WTC11 (cell line): ENCODE results near the gene GLA. TPM values are rescaled to one million over a fixed set of nuclear protein-coding genes. Genes with fewer than 3 reads are reported as not detected.

Experiments
- CBFB ChIP-seq: sonication (generic); formaldehyde crosslinking; IDR thresholded peaks from 2 replicates; pipeline ENCODE4 v1.8.1; 2022; ENCODE audit warnings: mild to moderate bottlenecking, low read depth, missing genetic modification reagents
- ELF4 ChIP-seq: sonication (generic); formaldehyde crosslinking; IDR thresholded peaks from 2 replicates; pipeline ENCODE4 v1.8.1; 2022; ENCODE audit warnings: low read depth, mild to moderate bottlenecking, moderate library complexity, missing genetic modification reagents
- EMX1 ChIP-seq: fragments of 250-450 bp; sonication (Bioruptor Pico); IDR thresholded peaks from 2 replicates; pipeline ENCODE4 v1.8.0; 2021; ENCODE audit warnings: mild to moderate bottlenecking
- GRHL2 ChIP-seq: fragments of 250-450 bp; sonication (Bioruptor Pico); IDR thresholded peaks from 2 replicates; pipeline ENCODE4 v1.8.0; 2022; ENCODE audit warnings: mild to moderate bottlenecking, moderate library complexity; ENCODE audit not compliant: insufficient replicate concordance, severe bottlenecking
- HMGA2 ChIP-seq: fragments of 250-450 bp; sonication (Bioruptor Pico); IDR thresholded peaks from 2 replicates; pipeline ENCODE4 v1.4.0; 2021; ENCODE audit warnings: mild to moderate bottlenecking, moderate library complexity
- IRF2 ChIP-seq: sonication (generic); formaldehyde crosslinking; IDR thresholded peaks from 2 replicates; pipeline ENCODE4 v1.8.0; 2022; ENCODE audit warnings: low read depth, missing genetic modification reagents, borderline replicate concordance
- JAZF1 ChIP-seq: fragments of 250-450 bp; sonication (Bioruptor Pico); IDR thresholded peaks from 2 replicates; pipeline ENCODE4 v1.9.0; 2021; ENCODE audit warnings: moderate library complexity, mild to moderate bottlenecking, inconsistent platforms
- KAT7 ChIP-seq: sonication (generic); formaldehyde crosslinking; IDR thresholded peaks from 2 replicates; pipeline ENCODE4 v1.8.1; 2023; ENCODE audit warnings: missing genetic modification reagents, mild to moderate bottlenecking, borderline replicate concordance
- MXD4 ChIP-seq: fragments of 250-450 bp; sonication (Bioruptor Pico); IDR thresholded peaks from 2 replicates; pipeline ENCODE4 v1.8.0; 2021; ENCODE audit warnings: mild to moderate bottlenecking, moderate library complexity, borderline replicate concordance
- NR1H2 ChIP-seq: sonication (generic); formaldehyde crosslinking; IDR thresholded peaks from 2 replicates; pipeline ENCODE4 v1.9.0; 2021; ENCODE audit warnings: mild to moderate bottlenecking, moderate library complexity, missing genetic modification reagents
- NR3C1 ChIP-seq: sonication (generic); formaldehyde crosslinking; conservative IDR thresholded peaks from 2 replicates; pipeline ENCODE4 v1.8.1; 2023; ENCODE audit warnings: low read depth, mild to moderate bottlenecking, missing genetic modification reagents
- OVOL2 ChIP-seq: fragments of 250-450 bp; sonication (Bioruptor Pico); IDR thresholded peaks from 2 replicates; pipeline ENCODE4 v1.9.0; 2021; ENCODE audit warnings: mild to moderate bottlenecking, borderline replicate concordance
- PRRX2 ChIP-seq: fragments of 250-450 bp; sonication (Bioruptor Pico); IDR thresholded peaks from 2 replicates; pipeline ENCODE4 v1.8.0; 2021; ENCODE audit warnings: mild to moderate bottlenecking
- SMAD3 ChIP-seq: sonication (generic); formaldehyde crosslinking; IDR thresholded peaks from 2 replicates; pipeline ENCODE4 v1.8.0; 2022; ENCODE audit warnings: missing genetic modification reagents, mild to moderate bottlenecking, borderline replicate concordance
- SOX15 ChIP-seq: fragments of 250-450 bp; sonication (Bioruptor Pico); IDR thresholded peaks from 2 replicates; pipeline ENCODE4 v1.9.0; 2021; ENCODE audit warnings: mild to moderate bottlenecking
- ZBTB21 ChIP-seq: sonication (generic); formaldehyde crosslinking; IDR thresholded peaks from 2 replicates; pipeline ENCODE4 v1.8.1; 2023; ENCODE audit warnings: mild to moderate bottlenecking, missing genetic modification reagents, borderline replicate concordance
- ZNF121 ChIP-seq: sonication (generic); formaldehyde crosslinking; IDR thresholded peaks from 2 replicates; pipeline ENCODE4 v1.8.0; 2023; ENCODE audit warnings: missing genetic modification reagents
- ZNF263 ChIP-seq: sonication (generic); formaldehyde crosslinking; IDR thresholded peaks from 2 replicates; pipeline ENCODE4 v1.8.1; 2022; ENCODE audit warnings: low read depth, mild to moderate bottlenecking, moderate library complexity, missing genetic modification reagents
- ZNF396 ChIP-seq: fragments of 250-450 bp; sonication (Bioruptor Pico); IDR thresholded peaks from 2 replicates; pipeline ENCODE4 v1.8.0; 2021; ENCODE audit warnings: mild to moderate bottlenecking, moderate library complexity, borderline replicate concordance
- total RNA-seq: library from RNA; stranded (reverse); gene quantifications from 3 replicates; pipeline ENCODE4 v1.2.3, GENCODE V29; 2021
- TF ChIP-seq, protein P1 (sequence below): sonication (generic); formaldehyde crosslinking; IDR thresholded peaks from 2 replicates; pipeline ENCODE4 v1.8.0; 2022; ENCODE audit warnings: mild to moderate bottlenecking, missing genetic modification reagents
- TF ChIP-seq, protein P2 (sequence below): fragments of 250-450 bp; sonication (Bioruptor Pico); IDR thresholded peaks from 2 replicates; pipeline ENCODE4 v2.1.2; 2022; ENCODE audit warnings: mild to moderate bottlenecking, moderate library complexity
- TF ChIP-seq, protein P3 (sequence below): sonication (generic); formaldehyde crosslinking; conservative IDR thresholded peaks from 2 replicates; pipeline ENCODE4 v1.8.1; 2023; ENCODE audit warnings: mild to moderate bottlenecking, low read depth, missing genetic modification reagents, moderate library complexity
- TF ChIP-seq, protein P4 (sequence below): sonication (generic); formaldehyde crosslinking; IDR thresholded peaks from 2 replicates; pipeline ENCODE4 v1.8.1; 2023; ENCODE audit warnings: mild to moderate bottlenecking, missing genetic modification reagents
- TF ChIP-seq, protein P5 (sequence below): sonication (generic); formaldehyde crosslinking; IDR thresholded peaks from 2 replicates; pipeline ENCODE4 v1.8.1; 2023; ENCODE audit warnings: mild to moderate bottlenecking, missing genetic modification reagents, moderate library complexity
- TF ChIP-seq, protein P6 (sequence below): sonication (generic); formaldehyde crosslinking; IDR thresholded peaks from 2 replicates; pipeline ENCODE4 v1.8.1; 2023; ENCODE audit warnings: mild to moderate bottlenecking, missing genetic modification reagents, moderate library complexity
- TF ChIP-seq, protein P7 (sequence below): sonication (generic); formaldehyde crosslinking; IDR thresholded peaks from 2 replicates; pipeline ENCODE4 v1.8.0; 2023; ENCODE audit warnings: missing genetic modification reagents
- TF ChIP-seq, protein P8 (sequence below): sonication (generic); formaldehyde crosslinking; IDR thresholded peaks from 2 replicates; pipeline ENCODE4 v1.8.1; 2022; ENCODE audit warnings: low read depth, mild to moderate bottlenecking, moderate library complexity, missing genetic modification reagents, borderline replicate concordance
- TF ChIP-seq, protein P9 (sequence below): fragments of 250-450 bp; sonication (Bioruptor Pico); conservative IDR thresholded peaks from 2 replicates; pipeline ENCODE4 v1.9.0; 2021; ENCODE audit warnings: mild to moderate bottlenecking

Gene GLA
- total RNA-seq, 1 experiment from 2014 or later = 44.9 TPM

DNA sequence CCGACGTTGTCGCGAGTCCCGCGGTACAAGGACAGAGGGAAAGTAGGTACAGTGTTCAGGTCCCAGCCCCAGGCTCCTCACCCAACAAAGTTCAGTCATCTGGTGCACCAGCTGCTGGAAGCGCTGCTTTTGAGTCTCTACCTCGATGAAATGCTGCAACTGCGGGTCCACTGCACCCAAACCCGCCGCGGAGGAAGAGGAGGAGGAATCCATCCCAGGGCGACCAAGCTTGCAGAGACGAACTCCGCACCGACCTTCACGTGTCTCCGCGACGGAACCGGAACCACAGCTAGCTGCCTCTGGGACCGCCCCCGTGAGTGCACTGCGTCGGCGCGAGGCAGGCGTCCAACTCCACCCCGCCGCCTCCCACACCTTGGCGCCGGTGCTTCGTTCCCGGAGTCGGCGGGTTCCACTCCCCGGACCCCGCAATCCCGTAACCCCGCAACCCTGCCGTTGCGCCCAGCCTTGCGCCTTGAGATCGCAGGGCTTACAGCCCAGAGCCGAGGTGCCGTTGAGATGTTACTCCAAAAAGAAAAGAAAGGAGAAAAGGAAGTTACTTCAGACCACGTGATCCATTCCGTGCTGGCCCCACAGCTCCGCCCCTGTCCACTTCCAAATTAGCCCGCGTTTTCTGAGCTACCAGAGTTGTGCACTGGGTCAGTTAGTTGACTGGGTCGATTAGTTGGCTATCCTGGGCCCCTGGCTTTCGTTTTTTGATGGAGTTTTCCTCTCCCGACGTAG lies 59.1 kb downstream of the GLA start, which contains the start of gene TIMM8A (continued):
- no peak for TF ChIP-seq IRF2 (CRISPR knock-in tag)
- TF ChIP-seq, protein P1, sequence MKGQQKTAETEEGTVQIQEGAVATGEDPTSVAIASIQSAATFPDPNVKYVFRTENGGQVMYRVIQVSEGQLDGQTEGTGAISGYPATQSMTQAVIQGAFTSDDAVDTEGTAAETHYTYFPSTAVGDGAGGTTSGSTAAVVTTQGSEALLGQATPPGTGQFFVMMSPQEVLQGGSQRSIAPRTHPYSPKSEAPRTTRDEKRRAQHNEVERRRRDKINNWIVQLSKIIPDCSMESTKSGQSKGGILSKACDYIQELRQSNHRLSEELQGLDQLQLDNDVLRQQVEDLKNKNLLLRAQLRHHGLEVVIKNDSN (CRISPR knock-in tag) = peak; percentile 87
- TF ChIP-seq, protein P2, sequence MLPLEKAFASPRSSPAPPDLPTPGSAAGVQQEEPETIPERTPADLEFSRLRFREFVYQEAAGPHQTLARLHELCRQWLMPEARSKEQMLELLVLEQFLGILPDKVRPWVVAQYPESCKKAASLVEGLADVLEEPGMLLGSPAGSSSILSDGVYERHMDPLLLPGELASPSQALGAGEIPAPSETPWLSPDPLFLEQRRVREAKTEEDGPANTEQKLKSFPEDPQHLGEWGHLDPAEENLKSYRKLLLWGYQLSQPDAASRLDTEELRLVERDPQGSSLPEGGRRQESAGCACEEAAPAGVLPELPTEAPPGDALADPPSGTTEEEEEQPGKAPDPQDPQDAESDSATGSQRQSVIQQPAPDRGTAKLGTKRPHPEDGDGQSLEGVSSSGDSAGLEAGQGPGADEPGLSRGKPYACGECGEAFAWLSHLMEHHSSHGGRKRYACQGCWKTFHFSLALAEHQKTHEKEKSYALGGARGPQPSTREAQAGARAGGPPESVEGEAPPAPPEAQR (CRISPR knock-in tag) = no peak
- TF ChIP-seq PRRX2 (CRISPR knock-in tag) = no peak
- no peak for TF ChIP-seq GRHL2 (CRISPR knock-in tag)
- no peak for TF ChIP-seq KAT7 (CRISPR knock-in tag)
- no peak for TF ChIP-seq CBFB
- TF ChIP-seq JAZF1 (CRISPR knock-in tag) = no peak
- no peak for TF ChIP-seq ZNF121 (CRISPR knock-in tag)
- TF ChIP-seq, protein P3, sequence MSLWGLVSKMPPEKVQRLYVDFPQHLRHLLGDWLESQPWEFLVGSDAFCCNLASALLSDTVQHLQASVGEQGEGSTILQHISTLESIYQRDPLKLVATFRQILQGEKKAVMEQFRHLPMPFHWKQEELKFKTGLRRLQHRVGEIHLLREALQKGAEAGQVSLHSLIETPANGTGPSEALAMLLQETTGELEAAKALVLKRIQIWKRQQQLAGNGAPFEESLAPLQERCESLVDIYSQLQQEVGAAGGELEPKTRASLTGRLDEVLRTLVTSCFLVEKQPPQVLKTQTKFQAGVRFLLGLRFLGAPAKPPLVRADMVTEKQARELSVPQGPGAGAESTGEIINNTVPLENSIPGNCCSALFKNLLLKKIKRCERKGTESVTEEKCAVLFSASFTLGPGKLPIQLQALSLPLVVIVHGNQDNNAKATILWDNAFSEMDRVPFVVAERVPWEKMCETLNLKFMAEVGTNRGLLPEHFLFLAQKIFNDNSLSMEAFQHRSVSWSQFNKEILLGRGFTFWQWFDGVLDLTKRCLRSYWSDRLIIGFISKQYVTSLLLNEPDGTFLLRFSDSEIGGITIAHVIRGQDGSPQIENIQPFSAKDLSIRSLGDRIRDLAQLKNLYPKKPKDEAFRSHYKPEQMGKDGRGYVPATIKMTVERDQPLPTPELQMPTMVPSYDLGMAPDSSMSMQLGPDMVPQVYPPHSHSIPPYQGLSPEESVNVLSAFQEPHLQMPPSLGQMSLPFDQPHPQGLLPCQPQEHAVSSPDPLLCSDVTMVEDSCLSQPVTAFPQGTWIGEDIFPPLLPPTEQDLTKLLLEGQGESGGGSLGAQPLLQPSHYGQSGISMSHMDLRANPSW = no peak
- no peak for TF ChIP-seq NR3C1 (CRISPR knock-in tag)
- TF ChIP-seq, protein P4, sequence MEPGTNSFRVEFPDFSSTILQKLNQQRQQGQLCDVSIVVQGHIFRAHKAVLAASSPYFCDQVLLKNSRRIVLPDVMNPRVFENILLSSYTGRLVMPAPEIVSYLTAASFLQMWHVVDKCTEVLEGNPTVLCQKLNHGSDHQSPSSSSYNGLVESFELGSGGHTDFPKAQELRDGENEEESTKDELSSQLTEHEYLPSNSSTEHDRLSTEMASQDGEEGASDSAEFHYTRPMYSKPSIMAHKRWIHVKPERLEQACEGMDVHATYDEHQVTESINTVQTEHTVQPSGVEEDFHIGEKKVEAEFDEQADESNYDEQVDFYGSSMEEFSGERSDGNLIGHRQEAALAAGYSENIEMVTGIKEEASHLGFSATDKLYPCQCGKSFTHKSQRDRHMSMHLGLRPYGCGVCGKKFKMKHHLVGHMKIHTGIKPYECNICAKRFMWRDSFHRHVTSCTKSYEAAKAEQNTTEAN (CRISPR knock-in tag) = no peak
- TF ChIP-seq HMGA2 (CRISPR knock-in tag) = no peak
- no peak for TF ChIP-seq SMAD3
- TF ChIP-seq, protein P5, sequence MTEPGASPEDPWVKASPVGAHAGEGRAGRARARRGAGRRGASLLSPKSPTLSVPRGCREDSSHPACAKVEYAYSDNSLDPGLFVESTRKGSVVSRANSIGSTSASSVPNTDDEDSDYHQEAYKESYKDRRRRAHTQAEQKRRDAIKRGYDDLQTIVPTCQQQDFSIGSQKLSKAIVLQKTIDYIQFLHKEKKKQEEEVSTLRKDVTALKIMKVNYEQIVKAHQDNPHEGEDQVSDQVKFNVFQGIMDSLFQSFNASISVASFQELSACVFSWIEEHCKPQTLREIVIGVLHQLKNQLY = no peak
- no peak for TF ChIP-seq OVOL2 (CRISPR knock-in tag)
- no peak for TF ChIP-seq ZNF396 (CRISPR knock-in tag)
- no peak for TF ChIP-seq SOX15 (CRISPR knock-in tag)
- TF ChIP-seq, protein P6, sequence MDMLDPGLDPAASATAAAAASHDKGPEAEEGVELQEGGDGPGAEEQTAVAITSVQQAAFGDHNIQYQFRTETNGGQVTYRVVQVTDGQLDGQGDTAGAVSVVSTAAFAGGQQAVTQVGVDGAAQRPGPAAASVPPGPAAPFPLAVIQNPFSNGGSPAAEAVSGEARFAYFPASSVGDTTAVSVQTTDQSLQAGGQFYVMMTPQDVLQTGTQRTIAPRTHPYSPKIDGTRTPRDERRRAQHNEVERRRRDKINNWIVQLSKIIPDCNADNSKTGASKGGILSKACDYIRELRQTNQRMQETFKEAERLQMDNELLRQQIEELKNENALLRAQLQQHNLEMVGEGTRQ (CRISPR knock-in tag) = peak; percentile 89
- no peak for TF ChIP-seq EMX1 (CRISPR knock-in tag)
- TF ChIP-seq, protein P7, sequence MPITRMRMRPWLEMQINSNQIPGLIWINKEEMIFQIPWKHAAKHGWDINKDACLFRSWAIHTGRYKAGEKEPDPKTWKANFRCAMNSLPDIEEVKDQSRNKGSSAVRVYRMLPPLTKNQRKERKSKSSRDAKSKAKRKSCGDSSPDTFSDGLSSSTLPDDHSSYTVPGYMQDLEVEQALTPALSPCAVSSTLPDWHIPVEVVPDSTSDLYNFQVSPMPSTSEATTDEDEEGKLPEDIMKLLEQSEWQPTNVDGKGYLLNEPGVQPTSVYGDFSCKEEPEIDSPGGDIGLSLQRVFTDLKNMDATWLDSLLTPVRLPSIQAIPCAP (CRISPR knock-in tag) = no peak
- TF ChIP-seq MXD4 (CRISPR knock-in tag) = no peak
- no peak for TF ChIP-seq ELF4
- no peak for TF ChIP-seq ZNF263 (CRISPR knock-in tag)
- TF ChIP-seq, protein P8, sequence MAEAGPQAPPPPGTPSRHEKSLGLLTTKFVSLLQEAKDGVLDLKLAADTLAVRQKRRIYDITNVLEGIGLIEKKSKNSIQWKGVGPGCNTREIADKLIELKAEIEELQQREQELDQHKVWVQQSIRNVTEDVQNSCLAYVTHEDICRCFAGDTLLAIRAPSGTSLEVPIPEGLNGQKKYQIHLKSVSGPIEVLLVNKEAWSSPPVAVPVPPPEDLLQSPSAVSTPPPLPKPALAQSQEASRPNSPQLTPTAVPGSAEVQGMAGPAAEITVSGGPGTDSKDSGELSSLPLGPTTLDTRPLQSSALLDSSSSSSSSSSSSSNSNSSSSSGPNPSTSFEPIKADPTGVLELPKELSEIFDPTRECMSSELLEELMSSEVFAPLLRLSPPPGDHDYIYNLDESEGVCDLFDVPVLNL (CRISPR knock-in tag) = no peak
- TF ChIP-seq NR1H2 = no peak
- TF ChIP-seq, protein P9, sequence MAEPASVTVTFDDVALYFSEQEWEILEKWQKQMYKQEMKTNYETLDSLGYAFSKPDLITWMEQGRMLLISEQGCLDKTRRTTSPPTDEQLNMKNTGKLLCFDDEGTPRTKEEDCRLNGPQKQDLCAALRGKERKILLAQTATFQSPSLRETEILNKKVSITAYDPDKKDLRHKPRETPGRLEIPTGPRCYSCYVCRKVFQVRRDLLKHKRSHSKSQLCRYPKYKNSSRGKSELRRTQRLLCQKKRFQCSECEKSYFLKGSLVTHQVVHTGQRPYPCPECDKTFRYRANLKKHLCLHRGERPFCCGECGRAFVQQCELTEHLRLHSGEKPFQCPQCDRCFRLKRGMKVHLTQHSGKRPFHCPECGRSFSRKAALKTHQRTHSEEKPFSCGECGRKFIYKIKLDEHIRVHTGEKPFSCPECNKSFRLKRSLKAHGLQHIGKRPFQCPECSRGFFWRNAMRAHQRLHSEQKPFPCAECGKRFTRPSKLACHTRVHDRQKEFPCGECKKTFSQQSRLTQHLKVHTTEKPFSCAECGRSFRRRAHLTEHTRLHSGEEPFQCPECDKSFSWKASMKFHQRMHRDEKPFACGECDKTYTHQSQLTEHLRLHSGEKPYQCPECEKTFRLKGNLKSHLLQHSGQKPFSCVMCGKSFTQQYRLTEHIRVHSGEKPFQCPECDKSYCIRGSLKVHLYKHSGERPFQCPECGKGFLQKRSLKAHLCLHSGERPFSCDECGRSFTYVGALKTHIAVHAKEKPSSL (CRISPR knock-in tag) = no peak
- no peak for TF ChIP-seq ZBTB21
